GM23248 (cell line): ENCODE data around the gene CNOT6. TPM values are rescaled to one million over a fixed set of nuclear protein-coding genes. Genes with fewer than 3 reads are reported as not detected.
"Not testable (repeated sequence)": the region's sequence is repeated elsewhere in the genome, so short reads cannot be mapped to it uniquely, and the experiment has no call there.

Source experiments
- DNase-seq: peaks from one replicate; pipeline ENCODE4 v3.0.0-alpha.2; 2015
- H2AFZ ChIP-seq: fragments of 200-600 bp; sonication (generic); 2 replicates; pipeline ENCODE4 v1.6.1; 2016; ENCODE audit warnings: antibody characterized with exemption
- H3F3A ChIP-seq: fragments of 200-600 bp; sonication (generic); 2 replicates; pipeline ENCODE4 v1.6.1; 2016; ENCODE audit warnings: mild to moderate bottlenecking, antibody characterized with exemption, mixed run types; ENCODE audit not compliant: insufficient read depth
- H3K27ac ChIP-seq: fragments of 200-600 bp; sonication (generic); 2 replicates; pipeline ENCODE4 v1.5.1; 2016; ENCODE audit warnings: mild to moderate bottlenecking
- H3K27me3 ChIP-seq: fragments of 200-600 bp; sonication (generic); replicated peaks from 2 replicates; pipeline ENCODE4 v1.6.1; 2016; ENCODE audit warnings: mild to moderate bottlenecking; ENCODE audit not compliant: insufficient read depth
- H3K36me3 ChIP-seq: fragments of 200-600 bp; sonication (generic); 2 replicates; pipeline ENCODE4 v1.6.1; 2016; ENCODE audit warnings: low read depth, mild to moderate bottlenecking
- H3K4me1 ChIP-seq: fragments of 200-600 bp; sonication (generic); 2 replicates; pipeline ENCODE4 v1.6.1; 2016; ENCODE audit warnings: mild to moderate bottlenecking; ENCODE audit not compliant: insufficient read depth
- H3K4me2 ChIP-seq: fragments of 200-600 bp; sonication (generic); one replicate; pipeline ENCODE4 v1.6.1; 2016; ENCODE audit warnings: mild to moderate bottlenecking; ENCODE audit not compliant: unreplicated experiment
- H3K4me3 ChIP-seq: fragments of 200-600 bp; sonication (generic); 2 replicates; pipeline ENCODE4 v1.5.1; 2016; ENCODE audit warnings: mild to moderate bottlenecking
- H3K79me2 ChIP-seq: fragments of 200-600 bp; sonication (generic); 2 replicates; pipeline ENCODE4 v1.6.1; 2016; ENCODE audit warnings: mild to moderate bottlenecking; ENCODE audit not compliant: insufficient read depth
- H3K9ac ChIP-seq: fragments of 200-600 bp; sonication (generic); 2 replicates; pipeline ENCODE4 v1.6.1; 2016; ENCODE audit warnings: mild to moderate bottlenecking
- H3K9me2 ChIP-seq: fragments of 200-600 bp; sonication (generic); 2 replicates; pipeline ENCODE4 v1.6.1; 2016; ENCODE audit warnings: mixed run types, mild to moderate bottlenecking, moderate library complexity; ENCODE audit not compliant: insufficient read depth
- H3K9me3 ChIP-seq: fragments of 200-600 bp; sonication (generic); one replicate; pipeline ENCODE4 v1.6.1; 2017; ENCODE audit warnings: low read depth
- H4K20me1 ChIP-seq: fragments of 200-600 bp; sonication (generic); 2 replicates; pipeline ENCODE4 v1.6.0; 2016; ENCODE audit not compliant: insufficient read depth
- EZH2 ChIP-seq: fragments of 200-600 bp; sonication (generic); IDR thresholded peaks from 2 replicates; pipeline ENCODE4 v1.6.1; 2018; ENCODE audit warnings: antibody characterized with exemption, mild to moderate bottlenecking; ENCODE audit not compliant: insufficient read depth, poor library complexity, severe bottlenecking
- EZH2phosphoT487 ChIP-seq: fragments of 200-600 bp; sonication (generic); IDR thresholded peaks from 2 replicates; pipeline ENCODE4 v1.6.1; 2018; ENCODE audit warnings: antibody characterized with exemption, moderate library complexity, mild to moderate bottlenecking, low read depth; ENCODE audit not compliant: insufficient read depth
- WGBS, 2 experiments: methylation state at CpG; one replicate each; pipeline ENCODE4 v1.1.6; 2015 to 2017; ENCODE audit warnings: low lambda C conversion rate in 2 of 2, low coverage in 1 of 2; ENCODE audit errors: missing lambda C conversion rate in 2 of 2; 5-methylcytosine and 5-hydroxymethylcytosine counted together
- in situ Hi-C: fragments of 300-500 bp; cut with MboI; formaldehyde crosslinking; loops from 2 replicates; pipeline ENCODE4 v1.15.0; 2020
- polyA plus RNA-seq: library from polyadenylated mRNA; unstranded; fragments of >200 nt; fragmentation: Nextera tagmentation; extraction: Ambion mirVana; gene quantifications from 2 replicates; pipeline ENCODE4 v1.2.1, GENCODE V29; 2016
- total RNA-seq: library from RNA; depleted of rRNA; stranded (reverse); fragments of >200 nt; shearing (Covaris generic); gene quantifications from 2 replicates; pipeline ENCODE4 v1.2.3, GENCODE V29; 2014

The CNOT6 gene
- total and polyA plus RNA-seq, 2 experiments from 2014 or later: 5.3 to 7.8 TPM

GRCh38 chr5:180470361-180470760, 23.8 kb upstream of the CNOT6 start:
- 62 to 65% methylated on average over 11 of the region's 11 CpGs for WGBS, 2 experiments
- TF ChIP-seq EZH2 (no peak), EZH2phosphoT487 (no peak)
- Histone ChIP-seq H3K4me3 (no peak overlapping the region), H2AFZ (no peak overlapping the region), H3K27ac (no peak overlapping the region), H4K20me1 (no peaks in the 10 kb centered on the region), H3K79me2 (no peaks in the 10 kb centered on the region), H3K9ac (no peak overlapping the region), H3K9me3 (no peaks in the 10 kb centered on the region), H3K36me3 (no peaks in the 10 kb centered on the region), H3K4me2 (no peak overlapping the region), H3K27me3 (no peaks in the 10 kb centered on the region; the same call in 1 of the 2 replicates), H3F3A (no peaks in the 10 kb centered on the region), H3K9me2 (no peaks in the 10 kb centered on the region), H3K4me1 (0 out of 2 replicates have a peak, but pooled peaks cover 3% of the 10 kb centered on the region)
- DNase-seq: no peak
- in situ Hi-C loops: no loop called here

GRCh38 chr5:180470966-180471582, 23.1 kb upstream of the CNOT6 start:
- in situ Hi-C loops: no loop called here
- no peaks in the 10 kb centered on the region for H3K9me2 ChIP-seq
- no peak overlapping the region for H3K4me2 ChIP-seq
- H3K4me1 ChIP-seq: 0 out of 2 replicates have a peak, but pooled peaks cover 3% of the 10 kb centered on the region
- no peaks in the 10 kb centered on the region for H3F3A ChIP-seq
- H3K9ac ChIP-seq: no peak overlapping the region
- WGBS, 2 experiments: 20% methylated on average over 16 of the region's 16 CpGs
- no peak overlapping the region for H2AFZ ChIP-seq
- no peaks in the 10 kb centered on the region for H3K79me2 ChIP-seq
- H3K27me3 ChIP-seq: no peaks in the 10 kb centered on the region; the same call in 1 of the 2 replicates
- no peak overlapping the region for H3K27ac ChIP-seq
- H3K9me3 ChIP-seq: no peaks in the 10 kb centered on the region
- DNase-seq: peak; percentile 68
- no peaks in the 10 kb centered on the region for H3K36me3 ChIP-seq
- H3K4me3 ChIP-seq: no peak overlapping the region
- TF ChIP-seq EZH2 (no peak), EZH2phosphoT487 (no peak)
- H4K20me1 ChIP-seq: no peaks in the 10 kb centered on the region

- H3K4me3 ChIP-seq: no peak overlapping the region
- H3K4me2 ChIP-seq: no peak overlapping the region
- no peaks in the 10 kb centered on the region for H4K20me1 ChIP-seq
- no peaks in the 10 kb centered on the region; the same call in 1 of the 2 replicates for H3K27me3 ChIP-seq
- no peak for TF ChIP-seq EZH2
- no peak for TF ChIP-seq EZH2phosphoT487
- 0 out of 2 replicates have a peak, but pooled peaks cover 3% of the 10 kb centered on the region for H3K4me1 ChIP-seq
- H3K27ac ChIP-seq: no peak overlapping the region
- H3K36me3 ChIP-seq: no peaks in the 10 kb centered on the region
- H3F3A ChIP-seq: no peaks in the 10 kb centered on the region
- 69 to 73% methylated on average over 7 of the region's 7 CpGs for WGBS, 2 experiments
- DNase-seq: no peak
- H3K9me3 ChIP-seq: no peaks in the 10 kb centered on the region
- no peak overlapping the region for H3K9ac ChIP-seq
- H2AFZ ChIP-seq: no peak overlapping the region
- no peaks in the 10 kb centered on the region for H3K79me2 ChIP-seq
- H3K9me2 ChIP-seq: no peaks in the 10 kb centered on the region
- in situ Hi-C loops: no loop called here
These were observed 22.3 kb upstream of the CNOT6 start for GRCh38 chr5:180471866-180472265.

GRCh38 chr5:180472269-180472668, 21.9 kb upstream of the CNOT6 start:
- Histone ChIP-seq H3K4me3 (no peak overlapping the region), H3F3A (no peaks in the 10 kb centered on the region), H3K9ac (no peak overlapping the region), H3K79me2 (no peaks in the 10 kb centered on the region), H3K4me2 (no peak overlapping the region), H2AFZ (no peak overlapping the region), H4K20me1 (no peaks in the 10 kb centered on the region), H3K4me1 (no peaks in the 10 kb centered on the region), H3K27me3 (no peaks in the 10 kb centered on the region; the same call in 1 of the 2 replicates), H3K27ac (no peak overlapping the region), H3K9me3 (no peaks in the 10 kb centered on the region), H3K36me3 (no peaks in the 10 kb centered on the region), H3K9me2 (no peaks in the 10 kb centered on the region)
- TF ChIP-seq EZH2phosphoT487: no peak
- TF ChIP-seq EZH2: no peak
- 68 to 69% methylated on average over 4 of the region's 4 CpGs for WGBS, 2 experiments
- no peak for DNase-seq
- in situ Hi-C loops: no loop called here

- in situ Hi-C loops, H3F3A ChIP-seq, H3K9ac ChIP-seq, H2AFZ ChIP-seq, H3K9me2 ChIP-seq, H3K9me3 ChIP-seq, H3K4me3 ChIP-seq, H3K27ac ChIP-seq, H3K4me1 ChIP-seq, H3K79me2 ChIP-seq, DNase-seq, H3K4me2 ChIP-seq, H4K20me1 ChIP-seq, H3K36me3 ChIP-seq, H3K27me3 ChIP-seq: not testable (repeated sequence)
- 78 to 84% methylated on average over 8 of the region's 8 CpGs for WGBS, 2 experiments
These were observed 20.8 kb upstream of the CNOT6 start for GRCh38 chr5:180473386-180473785.
